ENCODE measurements around the gene DLG2.

DNA sequence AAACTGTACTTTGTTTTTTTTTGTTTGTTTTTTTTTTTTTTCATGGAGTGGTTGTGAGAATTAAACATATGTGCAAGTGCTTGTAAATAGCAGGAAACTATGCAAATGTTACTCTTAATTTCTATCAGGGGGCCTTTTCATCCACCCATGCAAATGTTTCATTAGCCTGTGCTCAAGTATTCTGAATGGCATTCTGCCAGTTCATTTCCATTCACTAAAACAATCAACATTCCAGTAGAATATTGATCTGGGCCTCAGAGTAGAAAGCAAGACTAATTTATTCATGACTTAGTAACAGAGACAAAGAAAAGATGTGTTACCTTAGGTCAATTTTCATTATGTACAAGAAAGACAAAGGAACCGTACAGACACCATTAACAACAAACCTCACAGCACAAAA lies 971.4 kb downstream of the DLG2 start:
- TF ChIP-seq TAF1 (conservative IDR thresholded peaks at IDR 0.05) (no peak), EGR1 (IDR thresholded peaks at IDR 0.05; ENCODE audit: low read depth in 2 of 2) (no peak), FOXA1 (IDR thresholded peaks at IDR 0.05) (no peak), SP1 (IDR thresholded peaks at IDR 0.05) (no peak), YY1 (IDR thresholded peaks at IDR 0.05) (no peak), RAD21 (IDR thresholded peaks at IDR 0.05) (no peak), RXRA (IDR thresholded peaks at IDR 0.05) (no peak), FOXA2 (IDR thresholded peaks at IDR 0.05) (no peak), GABPA (IDR thresholded peaks at IDR 0.05 in 1 of 2, conservative IDR thresholded peaks at IDR 0.05 in 1 of 2) (no peak)
- TF ChIP-seq, protein P1, sequence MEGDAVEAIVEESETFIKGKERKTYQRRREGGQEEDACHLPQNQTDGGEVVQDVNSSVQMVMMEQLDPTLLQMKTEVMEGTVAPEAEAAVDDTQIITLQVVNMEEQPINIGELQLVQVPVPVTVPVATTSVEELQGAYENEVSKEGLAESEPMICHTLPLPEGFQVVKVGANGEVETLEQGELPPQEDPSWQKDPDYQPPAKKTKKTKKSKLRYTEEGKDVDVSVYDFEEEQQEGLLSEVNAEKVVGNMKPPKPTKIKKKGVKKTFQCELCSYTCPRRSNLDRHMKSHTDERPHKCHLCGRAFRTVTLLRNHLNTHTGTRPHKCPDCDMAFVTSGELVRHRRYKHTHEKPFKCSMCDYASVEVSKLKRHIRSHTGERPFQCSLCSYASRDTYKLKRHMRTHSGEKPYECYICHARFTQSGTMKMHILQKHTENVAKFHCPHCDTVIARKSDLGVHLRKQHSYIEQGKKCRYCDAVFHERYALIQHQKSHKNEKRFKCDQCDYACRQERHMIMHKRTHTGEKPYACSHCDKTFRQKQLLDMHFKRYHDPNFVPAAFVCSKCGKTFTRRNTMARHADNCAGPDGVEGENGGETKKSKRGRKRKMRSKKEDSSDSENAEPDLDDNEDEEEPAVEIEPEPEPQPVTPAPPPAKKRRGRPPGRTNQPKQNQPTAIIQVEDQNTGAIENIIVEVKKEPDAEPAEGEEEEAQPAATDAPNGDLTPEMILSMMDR (IDR thresholded peaks at IDR 0.05; ENCODE audit: low read depth, low read length, missing input control), result no peak
- TF ChIP-seq, protein P2, sequence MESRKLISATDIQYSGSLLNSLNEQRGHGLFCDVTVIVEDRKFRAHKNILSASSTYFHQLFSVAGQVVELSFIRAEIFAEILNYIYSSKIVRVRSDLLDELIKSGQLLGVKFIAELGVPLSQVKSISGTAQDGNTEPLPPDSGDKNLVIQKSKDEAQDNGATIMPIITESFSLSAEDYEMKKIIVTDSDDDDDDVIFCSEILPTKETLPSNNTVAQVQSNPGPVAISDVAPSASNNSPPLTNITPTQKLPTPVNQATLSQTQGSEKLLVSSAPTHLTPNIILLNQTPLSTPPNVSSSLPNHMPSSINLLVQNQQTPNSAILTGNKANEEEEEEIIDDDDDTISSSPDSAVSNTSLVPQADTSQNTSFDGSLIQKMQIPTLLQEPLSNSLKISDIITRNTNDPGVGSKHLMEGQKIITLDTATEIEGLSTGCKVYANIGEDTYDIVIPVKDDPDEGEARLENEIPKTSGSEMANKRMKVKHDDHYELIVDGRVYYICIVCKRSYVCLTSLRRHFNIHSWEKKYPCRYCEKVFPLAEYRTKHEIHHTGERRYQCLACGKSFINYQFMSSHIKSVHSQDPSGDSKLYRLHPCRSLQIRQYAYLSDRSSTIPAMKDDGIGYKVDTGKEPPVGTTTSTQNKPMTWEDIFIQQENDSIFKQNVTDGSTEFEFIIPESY (IDR thresholded peaks at IDR 0.05), result no peak
- TF ChIP-seq, protein P3, sequence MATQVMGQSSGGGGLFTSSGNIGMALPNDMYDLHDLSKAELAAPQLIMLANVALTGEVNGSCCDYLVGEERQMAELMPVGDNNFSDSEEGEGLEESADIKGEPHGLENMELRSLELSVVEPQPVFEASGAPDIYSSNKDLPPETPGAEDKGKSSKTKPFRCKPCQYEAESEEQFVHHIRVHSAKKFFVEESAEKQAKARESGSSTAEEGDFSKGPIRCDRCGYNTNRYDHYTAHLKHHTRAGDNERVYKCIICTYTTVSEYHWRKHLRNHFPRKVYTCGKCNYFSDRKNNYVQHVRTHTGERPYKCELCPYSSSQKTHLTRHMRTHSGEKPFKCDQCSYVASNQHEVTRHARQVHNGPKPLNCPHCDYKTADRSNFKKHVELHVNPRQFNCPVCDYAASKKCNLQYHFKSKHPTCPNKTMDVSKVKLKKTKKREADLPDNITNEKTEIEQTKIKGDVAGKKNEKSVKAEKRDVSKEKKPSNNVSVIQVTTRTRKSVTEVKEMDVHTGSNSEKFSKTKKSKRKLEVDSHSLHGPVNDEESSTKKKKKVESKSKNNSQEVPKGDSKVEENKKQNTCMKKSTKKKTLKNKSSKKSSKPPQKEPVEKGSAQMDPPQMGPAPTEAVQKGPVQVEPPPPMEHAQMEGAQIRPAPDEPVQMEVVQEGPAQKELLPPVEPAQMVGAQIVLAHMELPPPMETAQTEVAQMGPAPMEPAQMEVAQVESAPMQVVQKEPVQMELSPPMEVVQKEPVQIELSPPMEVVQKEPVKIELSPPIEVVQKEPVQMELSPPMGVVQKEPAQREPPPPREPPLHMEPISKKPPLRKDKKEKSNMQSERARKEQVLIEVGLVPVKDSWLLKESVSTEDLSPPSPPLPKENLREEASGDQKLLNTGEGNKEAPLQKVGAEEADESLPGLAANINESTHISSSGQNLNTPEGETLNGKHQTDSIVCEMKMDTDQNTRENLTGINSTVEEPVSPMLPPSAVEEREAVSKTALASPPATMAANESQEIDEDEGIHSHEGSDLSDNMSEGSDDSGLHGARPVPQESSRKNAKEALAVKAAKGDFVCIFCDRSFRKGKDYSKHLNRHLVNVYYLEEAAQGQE (IDR thresholded peaks at IDR 0.05), result no peak
- TF ChIP-seq, protein P4, sequence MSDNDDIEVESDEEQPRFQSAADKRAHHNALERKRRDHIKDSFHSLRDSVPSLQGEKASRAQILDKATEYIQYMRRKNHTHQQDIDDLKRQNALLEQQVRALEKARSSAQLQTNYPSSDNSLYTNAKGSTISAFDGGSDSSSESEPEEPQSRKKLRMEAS (IDR thresholded peaks at IDR 0.05), result no peak
- TF ChIP-seq, protein P5, sequence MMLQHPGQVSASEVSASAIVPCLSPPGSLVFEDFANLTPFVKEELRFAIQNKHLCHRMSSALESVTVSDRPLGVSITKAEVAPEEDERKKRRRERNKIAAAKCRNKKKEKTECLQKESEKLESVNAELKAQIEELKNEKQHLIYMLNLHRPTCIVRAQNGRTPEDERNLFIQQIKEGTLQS (IDR thresholded peaks at IDR 0.05), result no peak
